B cell (primary cell): ENCODE measurements around the gene GASK1A.

ENCODE experiments used
- EZH2 ChIP-seq: IDR thresholded peaks from 2 replicates; pipeline ENCODE4 v1.6.1; 2012; ENCODE audit warnings: borderline replicate concordance, low read depth, mild to moderate bottlenecking, moderate library complexity, low read length; ENCODE audit not compliant: insufficient read depth, poor library complexity, severe bottlenecking
- TF ChIP-seq, protein P1 (sequence below): fragments of 200-600 bp; IDR thresholded peaks from one replicate; pipeline ENCODE4 v1.8.0; 2022; ENCODE audit warnings: antibody characterized with exemption, mild to moderate bottlenecking

DNA sequence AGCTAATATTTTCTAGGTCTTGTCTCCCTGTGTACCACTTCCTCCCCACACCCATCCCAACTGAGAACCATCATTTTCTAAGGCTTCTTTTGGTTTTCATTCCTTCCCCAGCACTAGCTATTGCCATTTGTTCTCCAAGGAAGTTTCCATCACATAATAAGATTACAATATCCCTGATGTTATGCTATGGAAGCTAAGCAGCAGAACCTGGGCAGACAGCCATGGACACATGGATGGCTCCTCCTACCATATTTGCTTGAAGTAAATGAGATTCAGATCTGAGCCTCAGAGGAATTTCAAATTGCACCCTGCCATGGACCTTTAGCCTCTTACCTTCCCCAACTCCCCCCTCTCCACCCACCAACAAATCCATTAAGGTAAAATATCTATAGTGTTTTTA is 31.5 kb downstream of the GASK1A start:
- TF ChIP-seq, protein P1, sequence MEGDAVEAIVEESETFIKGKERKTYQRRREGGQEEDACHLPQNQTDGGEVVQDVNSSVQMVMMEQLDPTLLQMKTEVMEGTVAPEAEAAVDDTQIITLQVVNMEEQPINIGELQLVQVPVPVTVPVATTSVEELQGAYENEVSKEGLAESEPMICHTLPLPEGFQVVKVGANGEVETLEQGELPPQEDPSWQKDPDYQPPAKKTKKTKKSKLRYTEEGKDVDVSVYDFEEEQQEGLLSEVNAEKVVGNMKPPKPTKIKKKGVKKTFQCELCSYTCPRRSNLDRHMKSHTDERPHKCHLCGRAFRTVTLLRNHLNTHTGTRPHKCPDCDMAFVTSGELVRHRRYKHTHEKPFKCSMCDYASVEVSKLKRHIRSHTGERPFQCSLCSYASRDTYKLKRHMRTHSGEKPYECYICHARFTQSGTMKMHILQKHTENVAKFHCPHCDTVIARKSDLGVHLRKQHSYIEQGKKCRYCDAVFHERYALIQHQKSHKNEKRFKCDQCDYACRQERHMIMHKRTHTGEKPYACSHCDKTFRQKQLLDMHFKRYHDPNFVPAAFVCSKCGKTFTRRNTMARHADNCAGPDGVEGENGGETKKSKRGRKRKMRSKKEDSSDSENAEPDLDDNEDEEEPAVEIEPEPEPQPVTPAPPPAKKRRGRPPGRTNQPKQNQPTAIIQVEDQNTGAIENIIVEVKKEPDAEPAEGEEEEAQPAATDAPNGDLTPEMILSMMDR: no peak
- no peak for TF ChIP-seq EZH2
